Activated T-helper 2 cell treated with anti-CD3 and anti-CD28 coated beads, Interferon-gamma antibody, Interleukin-2, Interleukin-4, amounts not matched to agents 10 μg/mL and 5 μg/mL and 100 μg/mL, durations not matched to agents 14 hours and 24 hours and 36 hours (primary cell): ENCODE results near the gene WDR64. TPM values are rescaled to one million over a fixed set of nuclear protein-coding genes. Genes with fewer than 3 reads are reported as not detected.
"Not testable (repeated sequence)": the region's sequence is repeated elsewhere in the genome, so short reads cannot be mapped to it uniquely, and the experiment has no call there.

Source experiments
- DNase-seq: peaks from one replicate; pipeline ENCODE4 v3.0.0; 2021; ENCODE audit warnings: low spot score
- H3K27ac Mint-ChIP-seq: one replicate; pipeline ENCODE4 v1.8.0; 2021; ENCODE audit warnings: mixed read lengths
- H3K27me3 Mint-ChIP-seq: one replicate; pipeline ENCODE4 v1.8.0; 2021; ENCODE audit warnings: low read depth, mixed read lengths
- H3K36me3 Mint-ChIP-seq: one replicate; pipeline ENCODE4 v1.8.0; 2021; ENCODE audit warnings: low read depth, mixed read lengths
- H3K4me1 Mint-ChIP-seq: one replicate; pipeline ENCODE4 v1.8.0; 2021; ENCODE audit warnings: low read depth, mixed read lengths
- H3K4me3 Mint-ChIP-seq: one replicate; pipeline ENCODE4 v1.8.0; 2021; ENCODE audit warnings: low read depth, mild to moderate bottlenecking, moderate library complexity, mixed read lengths
- H3K9me3 Mint-ChIP-seq: one replicate; pipeline ENCODE4 v1.8.0; 2021; ENCODE audit warnings: mixed read lengths
- intact Hi-C: fragments of 100-400 bp; cut with micrococcal nuclease; formaldehyde crosslinking; loops from one replicate; pipeline ENCODE4 v1.15.1; 2023
- total RNA-seq: library from RNA; stranded (reverse); gene quantifications from 2 replicates; pipeline ENCODE4 v1.2.3, GENCODE V29; 2022

WDR64 gene
- total RNA-seq, 1 donor from 2014 or later: not detected

DNA sequence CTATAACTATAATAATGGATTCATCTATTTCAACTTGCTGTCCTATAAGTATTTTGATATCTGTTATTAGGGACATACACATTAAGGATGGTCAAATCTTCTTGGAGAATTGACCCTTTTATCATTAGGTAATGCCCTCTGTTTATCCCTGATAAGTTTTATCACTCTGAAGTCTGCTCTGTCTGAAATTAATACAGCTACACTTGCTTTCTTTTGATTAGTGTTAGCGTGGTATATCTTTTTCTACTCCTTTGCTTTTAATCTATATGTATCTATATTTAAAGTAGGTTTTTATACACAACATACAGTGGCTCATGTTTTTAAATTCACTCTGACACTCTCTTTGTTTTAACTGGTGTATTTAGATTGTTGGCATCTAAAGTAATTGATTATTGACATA lies 126.0 kb downstream of the WDR64 start:
- H3K36me3 Mint-ChIP-seq: no peaks in the 10 kb centered on the region
- intact Hi-C loops: no loop called here
- no peak overlapping the region for H3K4me3 Mint-ChIP-seq
- H3K27ac Mint-ChIP-seq: no peak overlapping the region
- H3K27me3 Mint-ChIP-seq: peaks cover 8% of the 10 kb centered on the region
- no peaks in the 10 kb centered on the region for H3K4me1 Mint-ChIP-seq
- no peak for DNase-seq
- no peaks in the 10 kb centered on the region for H3K9me3 Mint-ChIP-seq

- no peaks in the 10 kb centered on the region for H3K9me3 Mint-ChIP-seq
- no peaks in the 10 kb centered on the region for H3K4me1 Mint-ChIP-seq
- H3K27ac Mint-ChIP-seq: no peak overlapping the region
- no peaks in the 10 kb centered on the region for H3K36me3 Mint-ChIP-seq
- intact Hi-C loops: no loop called here
- H3K27me3 Mint-ChIP-seq: peaks cover 8% of the 10 kb centered on the region
- no peak for DNase-seq
- no peak overlapping the region for H3K4me3 Mint-ChIP-seq
Measured at GRCh38 chr1:241779897-241780296, 127.8 kb downstream of the WDR64 start.

DNA sequence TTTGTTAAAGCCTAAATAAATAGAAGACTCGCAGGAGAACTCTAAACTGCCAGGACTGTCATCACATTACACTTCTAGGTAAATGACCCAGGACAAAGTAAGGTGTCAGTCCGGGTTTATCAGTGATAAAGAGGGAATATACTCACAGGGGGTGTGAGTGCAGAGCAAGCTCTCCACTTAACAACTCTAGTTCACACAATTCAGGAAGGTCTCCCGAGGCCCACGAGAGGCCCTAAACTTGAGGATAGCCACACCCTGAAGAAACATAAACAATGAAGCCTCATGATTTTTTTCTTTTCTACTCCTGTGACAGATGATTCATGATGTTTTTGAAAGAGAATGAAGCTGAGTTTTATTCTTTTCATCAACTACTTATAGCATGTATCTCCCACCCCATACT lies 130.3 kb downstream of the WDR64 start:
- Mint-ChIP-seq H3K4me3 (no peak overlapping the region), H3K27me3 (peaks cover 8% of the 10 kb centered on the region), H3K9me3 (no peaks in the 10 kb centered on the region), H3K27ac (no peak overlapping the region), H3K36me3 (no peaks in the 10 kb centered on the region), H3K4me1 (no peaks in the 10 kb centered on the region)
- no peak for DNase-seq
- intact Hi-C loops: no loop called here

GRCh38 chr1:241787691-241788090 lies 135.6 kb downstream of the WDR64 start:
- DNase-seq: no peak
- no peaks in the 10 kb centered on the region for H3K9me3 Mint-ChIP-seq
- intact Hi-C loops: no loop called here
- H3K27ac Mint-ChIP-seq: no peak overlapping the region
- H3K36me3 Mint-ChIP-seq: no peaks in the 10 kb centered on the region
- H3K27me3 Mint-ChIP-seq: no peaks in the 10 kb centered on the region
- H3K4me3 Mint-ChIP-seq: no peak overlapping the region
- H3K4me1 Mint-ChIP-seq: no peaks in the 10 kb centered on the region

GRCh38 chr1:241789061-241789460 lies 137.0 kb downstream of the WDR64 start:
- H3K27me3 Mint-ChIP-seq: no peaks in the 10 kb centered on the region
- no peak for DNase-seq
- H3K9me3 Mint-ChIP-seq: no peaks in the 10 kb centered on the region
- H3K4me3 Mint-ChIP-seq: no peak overlapping the region
- H3K27ac Mint-ChIP-seq: no peak overlapping the region
- intact Hi-C loops: no loop called here
- H3K4me1 Mint-ChIP-seq: no peaks in the 10 kb centered on the region
- no peaks in the 10 kb centered on the region for H3K36me3 Mint-ChIP-seq

DNA sequence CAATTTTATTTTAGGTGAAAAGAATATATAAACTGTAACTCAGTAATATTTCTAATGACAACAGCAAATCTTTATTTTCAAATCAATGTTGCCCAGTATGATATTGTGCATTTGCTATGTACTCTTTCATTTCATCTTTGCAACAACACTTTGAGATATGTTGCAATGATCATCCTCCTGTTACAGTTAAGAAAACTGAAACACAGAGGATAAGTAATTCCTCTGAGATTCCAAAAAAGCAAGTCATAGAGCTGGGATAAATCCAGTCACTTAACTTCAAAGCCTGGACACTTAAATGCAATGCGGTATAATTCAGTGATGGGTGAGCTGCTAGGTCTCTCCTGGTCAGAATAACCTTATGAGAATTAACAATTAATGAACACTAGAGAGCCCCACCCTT lies 147.3 kb downstream of the WDR64 start:
- DNase-seq: no peak
- H3K36me3 Mint-ChIP-seq: no peaks in the 10 kb centered on the region
- intact Hi-C loops: no loop called here
- peaks cover 5% of the 10 kb centered on the region for H3K27me3 Mint-ChIP-seq
- no peaks in the 10 kb centered on the region for H3K4me1 Mint-ChIP-seq
- no peaks in the 10 kb centered on the region for H3K9me3 Mint-ChIP-seq
- H3K4me3 Mint-ChIP-seq: no peak overlapping the region
- no peak overlapping the region for H3K27ac Mint-ChIP-seq

DNA sequence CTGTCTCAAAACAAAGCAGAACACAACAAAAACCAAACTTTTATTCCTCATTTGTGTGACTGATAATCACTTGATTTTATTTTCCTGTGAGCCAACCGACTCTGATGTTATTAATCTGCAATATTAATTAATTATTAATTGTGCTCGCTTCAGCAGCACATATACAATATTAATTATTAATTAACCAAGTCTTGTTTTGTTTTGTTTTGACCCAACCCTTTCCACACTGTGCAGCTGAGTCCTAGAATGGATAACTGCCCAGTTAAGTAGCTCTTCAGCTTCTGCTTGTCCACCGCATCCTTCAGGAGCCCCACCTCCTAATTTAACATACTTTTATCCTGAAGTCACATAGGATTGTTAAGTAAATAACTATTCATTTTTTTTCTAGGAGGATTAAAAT lies 148.6 kb downstream of the WDR64 start:
- H3K9me3 Mint-ChIP-seq: no peaks in the 10 kb centered on the region
- peaks cover 5% of the 10 kb centered on the region for H3K27me3 Mint-ChIP-seq
- no peak overlapping the region for H3K27ac Mint-ChIP-seq
- intact Hi-C loops: no loop called here
- DNase-seq: no peak
- H3K4me3 Mint-ChIP-seq: no peak overlapping the region
- no peaks in the 10 kb centered on the region for H3K4me1 Mint-ChIP-seq
- no peaks in the 10 kb centered on the region for H3K36me3 Mint-ChIP-seq

- no peak for DNase-seq
- no peak overlapping the region for H3K4me3 Mint-ChIP-seq
- H3K27me3 Mint-ChIP-seq: peaks cover 5% of the 10 kb centered on the region
- H3K36me3 Mint-ChIP-seq: no peaks in the 10 kb centered on the region
- intact Hi-C loops: no loop called here
- no peaks in the 10 kb centered on the region for H3K9me3 Mint-ChIP-seq
- no peak overlapping the region for H3K27ac Mint-ChIP-seq
- peaks cover 4% of the 10 kb centered on the region for H3K4me1 Mint-ChIP-seq
Measured at GRCh38 chr1:241802863-241803262, 150.8 kb downstream of the WDR64 start.

DNA sequence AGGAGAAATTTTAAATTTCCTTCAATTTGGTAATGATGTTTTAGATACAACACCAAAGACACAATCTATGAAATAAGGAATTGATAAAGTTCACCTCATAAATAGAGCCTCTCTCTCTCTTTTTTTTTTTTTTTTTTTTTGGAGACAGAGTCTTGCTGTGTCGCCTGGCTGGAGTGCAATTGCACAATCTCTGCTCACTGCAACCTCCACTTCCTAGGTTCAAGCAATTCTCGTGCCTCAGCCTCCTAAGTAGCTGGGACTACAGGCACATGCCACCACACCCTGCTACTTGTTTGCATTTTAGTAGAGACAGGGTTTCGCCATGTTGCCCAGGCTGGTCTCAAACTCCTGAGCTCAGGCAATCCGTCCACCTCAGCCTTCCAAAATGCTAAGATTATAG lies 152.6 kb downstream of the WDR64 start:
- H3K36me3 Mint-ChIP-seq, H3K4me1 Mint-ChIP-seq, intact Hi-C loops, H3K27me3 Mint-ChIP-seq, H3K4me3 Mint-ChIP-seq, DNase-seq, H3K27ac Mint-ChIP-seq, H3K9me3 Mint-ChIP-seq: not testable (repeated sequence)

- intact Hi-C loops: no loop called here
- Mint-ChIP-seq H3K36me3 (no peaks in the 10 kb centered on the region), H3K4me3 (no peak overlapping the region), H3K27ac (no peak overlapping the region), H3K27me3 (peaks cover under 1% of the 10 kb centered on the region), H3K9me3 (no peaks in the 10 kb centered on the region), H3K4me1 (peaks cover 4% of the 10 kb centered on the region)
- DNase-seq: no peak
Measured at GRCh38 chr1:241808265-241808664, 156.2 kb downstream of the WDR64 start.

DNA sequence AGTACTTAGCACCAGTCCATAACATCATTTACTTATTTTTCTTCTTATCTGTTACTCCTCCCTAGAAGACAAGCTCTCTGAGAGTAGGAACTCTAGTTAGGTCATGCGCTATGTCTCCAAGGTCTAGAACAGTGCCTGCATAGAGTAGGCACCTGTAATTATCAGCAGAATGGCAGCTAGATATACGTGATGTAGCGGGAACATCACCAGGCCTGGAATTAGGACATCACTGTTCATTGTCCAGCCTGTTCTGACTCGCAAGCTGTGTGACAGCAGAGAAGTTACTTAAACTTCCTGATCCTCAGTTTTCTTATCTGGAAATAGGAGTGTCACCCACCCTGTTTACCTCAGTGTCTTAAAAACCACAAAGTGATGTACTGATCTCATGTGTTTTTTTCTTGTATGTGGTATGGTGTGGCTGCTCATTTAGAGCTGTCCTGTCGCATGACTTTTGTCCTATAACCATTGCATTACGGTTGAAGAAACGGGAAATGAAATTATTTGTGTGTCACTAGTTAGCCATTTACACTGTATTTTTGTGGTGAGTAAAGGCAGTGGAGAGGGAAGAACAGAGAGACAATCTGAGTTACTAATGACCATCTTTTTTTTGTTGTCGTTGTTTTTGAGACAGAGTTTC lies 158.8 kb downstream of the WDR64 start:
- H3K27ac Mint-ChIP-seq: no peak overlapping the region
- no peaks in the 10 kb centered on the region for H3K27me3 Mint-ChIP-seq
- H3K4me3 Mint-ChIP-seq: no peak overlapping the region
- no peaks in the 10 kb centered on the region for H3K9me3 Mint-ChIP-seq
- intact Hi-C loops: no loop called here
- no peak for DNase-seq
- H3K36me3 Mint-ChIP-seq: no peaks in the 10 kb centered on the region
- H3K4me1 Mint-ChIP-seq: peaks cover 4% of the 10 kb centered on the region

- H3K27me3 Mint-ChIP-seq: peaks cover 4% of the 10 kb centered on the region
- intact Hi-C loops: no loop called here
- no peaks in the 10 kb centered on the region for H3K4me1 Mint-ChIP-seq
- no peak overlapping the region for H3K27ac Mint-ChIP-seq
- no peaks in the 10 kb centered on the region for H3K9me3 Mint-ChIP-seq
- DNase-seq: no peak
- no peaks in the 10 kb centered on the region for H3K36me3 Mint-ChIP-seq
- H3K4me3 Mint-ChIP-seq: no peak overlapping the region
Measured at GRCh38 chr1:241813768-241814320, 161.8 kb downstream of the WDR64 start.

- Mint-ChIP-seq H3K27ac (no peak overlapping the region), H3K36me3 (no peaks in the 10 kb centered on the region), H3K9me3 (no peaks in the 10 kb centered on the region), H3K4me3 (no peak overlapping the region), H3K4me1 (no peaks in the 10 kb centered on the region), H3K27me3 (peaks cover 6% of the 10 kb centered on the region)
- intact Hi-C loops: no loop called here
- no peak for DNase-seq
Measured at GRCh38 chr1:241816008-241816407, 163.9 kb downstream of the WDR64 start.

GRCh38 chr1:241817331-241817792 lies 165.3 kb downstream of the WDR64 start:
- Mint-ChIP-seq H3K36me3 (no peaks in the 10 kb centered on the region), H3K4me1 (no peaks in the 10 kb centered on the region), H3K27ac (no peak overlapping the region), H3K27me3 (peaks cover 6% of the 10 kb centered on the region), H3K9me3 (no peaks in the 10 kb centered on the region), H3K4me3 (no peak overlapping the region)
- intact Hi-C loops: no loop called here
- DNase-seq: no peak
